Posterior cingulate gyrus (tissue), 11 donors: Measurements from ENCODE around the gene ZBTB25.
A peak's percentile ranks its signal among the peaks of the same experiment; 100 is the strongest.
"Not testable (repeated sequence)": the region's sequence is repeated elsewhere in the genome, so short reads cannot be mapped to it uniquely, and the experiment has no call there.

Experiments used
- DNase-seq, 10 donors: peaks; one replicate each; pipeline versions ENCODE4 v3.0.0 to v3.0.0-alpha.2; 2020 to 2021; ENCODE audit warnings: mixed read lengths in 3 of 10
- intact Hi-C: fragments of 100-400 bp; cut with DNase I; formaldehyde crosslinking; loops from one replicate; pipeline ENCODE4 v1.15.1; 2023

The ZBTB25 gene

DNA sequence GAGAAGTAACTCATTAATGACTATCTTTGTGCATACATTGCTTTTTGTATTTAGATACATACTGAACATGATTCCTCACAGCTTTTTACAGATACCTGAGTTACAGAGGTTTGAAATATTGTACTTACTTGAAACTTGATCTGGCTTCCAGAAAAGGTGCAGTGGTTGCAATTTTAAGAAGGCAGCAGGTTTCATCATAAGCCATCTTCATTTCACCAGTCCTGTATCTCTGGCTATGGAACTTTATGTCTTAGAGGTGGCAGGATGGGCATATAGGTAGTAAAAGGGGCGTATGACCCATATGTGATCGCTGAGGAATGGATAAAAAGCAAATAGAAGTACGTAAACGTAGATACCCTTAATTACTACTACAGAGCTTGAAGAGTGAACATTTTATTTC lies 14.6 kb upstream of the ZBTB25 start:
- DNase-seq = no peak
- intact Hi-C loops = no loop called here

DNA sequence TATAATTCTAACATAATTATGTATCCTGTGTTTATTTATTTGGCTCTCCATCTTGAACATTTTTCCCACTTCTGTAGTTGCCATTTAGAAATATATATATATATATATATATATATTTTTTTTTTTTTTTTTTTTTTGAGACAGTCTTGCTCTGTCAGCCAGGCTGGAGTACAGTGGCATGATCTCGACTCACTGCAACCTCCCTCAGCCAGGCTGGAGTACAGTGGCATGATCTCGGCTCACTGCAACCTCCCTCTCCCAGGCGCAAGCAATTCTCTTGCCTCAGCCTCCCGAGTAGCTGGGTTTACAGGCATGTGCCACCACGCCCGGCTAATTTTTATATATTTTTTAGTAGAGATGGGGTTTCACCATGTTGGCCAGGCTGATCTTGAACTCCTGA lies 14.0 kb upstream of the ZBTB25 start:
- intact Hi-C loops, DNase-seq: not testable (repeated sequence)

GRCh38 chr14:64516969-64517368 lies 13.3 kb upstream of the ZBTB25 start:
- intact Hi-C loops = no loop called here
- DNase-seq = no peak

DNA sequence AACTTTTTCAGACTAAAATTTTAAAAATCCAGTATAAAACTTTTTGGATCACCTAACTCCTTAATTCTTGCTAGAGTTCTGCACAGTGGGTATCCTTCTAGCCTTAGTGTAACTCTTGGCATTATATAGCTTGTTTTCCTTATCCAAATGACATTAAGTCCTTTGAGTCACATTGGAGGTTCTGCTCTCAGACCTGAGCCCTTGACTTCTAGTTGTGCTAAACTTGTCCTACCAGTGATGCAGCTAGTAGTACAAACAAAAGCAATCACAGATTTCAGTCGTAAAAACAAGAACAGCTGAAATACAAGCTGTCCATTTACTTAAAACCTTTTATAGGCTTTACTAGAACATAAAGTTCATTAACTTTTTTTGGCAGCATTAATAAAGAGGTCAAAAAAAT lies 11.4 kb upstream of the ZBTB25 start:
- intact Hi-C loops = no loop called here
- DNase-seq = no peak

- intact Hi-C loops = no loop called here
- DNase-seq = no peak
Observed at GRCh38 chr14:64513271-64513670, 9.6 kb upstream of the ZBTB25 start.

GRCh38 chr14:64510825-64511671 lies 7.4 kb upstream of the ZBTB25 start:
- peak in 6 of 10 donors; percentile 17 to 87 (median 64) for DNase-seq
- intact Hi-C loops = loop anchor here (2.0 kb wide), 1 partner anchor 170 kb away; no protein-coding TSS in a partner anchor

DNA sequence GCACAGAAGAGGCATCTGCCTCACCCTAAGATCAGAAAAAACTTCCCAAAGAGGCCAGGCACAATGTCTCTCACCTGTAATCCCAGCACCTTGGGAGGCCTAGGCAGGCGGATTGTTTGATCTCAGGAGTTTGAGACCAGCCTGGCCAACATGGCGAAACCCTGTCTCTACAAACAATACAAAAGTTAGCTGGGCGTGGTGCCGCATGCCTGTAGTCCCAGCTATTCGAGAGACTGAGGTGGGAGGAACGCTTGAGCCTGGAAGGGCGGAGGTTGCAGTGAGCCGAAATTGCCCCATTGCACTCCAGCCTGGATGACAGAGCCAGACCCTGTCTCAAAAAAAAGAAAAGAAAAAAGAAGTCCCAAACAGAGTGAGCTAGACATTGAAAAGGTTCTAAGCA lies 5.4 kb upstream of the ZBTB25 start:
- intact Hi-C loops = loop anchor here (10.0 kb wide), 1 partner anchor 126 kb away; no protein-coding TSS in a partner anchor

GRCh38 chr14:64508215-64508776 lies 4.7 kb upstream of the ZBTB25 start:
- intact Hi-C loops = loop anchor here (10.0 kb wide), 1 partner anchor 127 kb away; no protein-coding TSS in a partner anchor
- DNase-seq = no peak

More for the DNA sequence above, 5.4 kb upstream of the ZBTB25 start:
- no peak for DNase-seq

DNA sequence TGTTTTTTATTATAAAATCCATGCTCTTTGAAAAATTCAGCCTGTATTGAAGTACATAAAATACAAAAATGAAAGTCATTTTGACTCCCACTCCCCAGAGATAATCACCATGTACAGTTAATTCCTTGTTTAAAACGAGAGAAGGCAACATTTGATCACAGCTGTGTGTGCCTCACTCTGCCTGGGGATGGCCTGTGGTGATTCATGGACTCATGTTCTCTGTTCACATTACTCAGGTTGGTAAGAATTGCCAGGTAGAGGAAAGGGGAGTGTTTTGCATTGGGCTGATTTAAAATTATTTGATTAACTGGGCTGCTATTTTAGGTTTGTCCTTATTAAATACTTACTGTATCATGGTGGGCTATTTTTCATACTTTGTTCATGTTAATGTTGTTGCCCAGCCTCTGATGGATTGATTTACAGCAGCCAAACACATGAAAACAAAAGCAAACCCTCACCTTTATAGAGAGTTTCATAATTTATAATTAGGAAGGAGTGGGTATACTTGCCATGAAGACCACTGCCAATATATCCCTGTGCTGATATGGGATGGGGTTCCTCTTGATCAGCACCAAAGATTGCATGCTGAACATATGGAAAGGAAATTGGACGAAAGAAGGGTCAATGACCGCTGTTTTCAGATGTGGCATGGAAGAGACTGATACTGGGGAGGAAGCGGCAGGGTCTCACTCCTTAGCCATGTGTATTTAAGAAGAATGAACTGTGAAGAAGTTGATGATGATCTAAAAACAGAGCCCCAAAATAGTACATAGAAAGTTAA lies 3.9 kb upstream of the ZBTB25 start:
- intact Hi-C loops = loop anchor here (10.0 kb wide), 1 partner anchor 127 kb away; no protein-coding TSS in a partner anchor
- DNase-seq = no peak

DNA sequence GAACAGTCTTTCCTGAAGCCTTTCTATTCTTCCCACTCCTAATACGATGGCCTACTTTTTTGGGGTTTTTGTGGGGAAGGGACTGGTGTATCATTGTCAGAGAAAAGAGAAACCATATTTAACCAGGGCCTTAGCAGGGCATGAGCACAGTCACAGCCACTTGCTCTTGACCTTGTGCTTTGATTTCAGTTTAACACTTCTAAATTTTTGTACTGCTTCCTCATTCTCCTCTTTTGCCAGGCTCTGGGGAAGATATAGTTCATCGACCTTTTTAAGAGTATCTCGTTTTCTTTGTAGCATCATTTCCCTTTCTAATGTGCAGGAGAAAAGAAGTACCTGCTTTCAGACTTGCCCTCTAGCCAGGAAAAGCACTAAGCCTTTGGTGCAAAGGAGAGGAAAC lies 3.1 kb upstream of the ZBTB25 start:
- DNase-seq = no peak
- intact Hi-C loops = loop anchor here (10.0 kb wide), 1 partner anchor 128 kb away; no protein-coding TSS in a partner anchor

DNA sequence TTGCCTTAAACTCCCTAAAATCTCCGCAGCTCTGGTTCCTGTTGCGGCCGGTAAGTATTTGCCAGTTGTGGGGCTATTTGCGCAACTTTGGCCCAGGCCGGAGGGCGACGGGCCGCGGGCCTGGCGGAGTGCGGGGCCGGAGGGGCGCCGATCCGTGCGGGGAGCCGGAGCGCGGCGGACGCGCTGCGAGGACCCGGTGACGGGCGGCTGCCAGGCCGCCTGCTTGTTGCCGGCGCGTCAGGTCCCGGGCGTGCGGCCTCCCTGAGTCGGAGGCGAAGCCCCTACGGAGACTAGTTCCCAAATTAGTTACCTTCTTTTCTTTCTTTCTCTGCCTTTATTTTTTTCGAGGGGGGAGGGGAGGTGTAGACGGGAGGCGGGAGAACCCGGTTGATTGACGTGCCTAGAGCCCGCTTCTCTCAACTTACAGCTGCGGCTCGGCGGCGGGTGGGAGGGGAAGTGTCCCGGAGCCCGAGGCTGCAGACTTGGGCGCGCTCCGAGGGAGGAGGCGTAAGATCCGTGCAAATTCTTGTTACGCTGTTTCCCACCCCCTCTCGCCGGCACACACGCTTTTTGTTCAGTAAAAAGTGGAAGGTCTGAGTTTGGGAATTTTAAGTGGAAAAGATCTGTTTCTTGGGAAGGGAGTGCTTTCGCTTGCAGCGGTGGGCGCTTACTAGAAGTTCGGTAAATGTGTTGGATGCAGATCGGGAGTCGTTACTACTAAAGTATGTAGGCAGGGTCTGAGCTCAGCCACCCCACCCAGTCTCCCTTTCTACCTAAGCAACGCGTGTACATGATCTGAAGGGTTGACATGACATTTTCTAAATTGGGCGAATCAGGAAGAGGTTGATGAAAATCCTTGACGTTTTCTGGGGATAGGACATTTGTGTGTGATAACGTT lies 1.5 kb upstream of the ZBTB25 start:
- intact Hi-C loops = loop anchor here (5.0 to 10.0 kb wide), 2 partner anchors 37 to 130 kb away; partner anchors contain the start of gene HSPA2
- peak; percentile 77 to 97 (median 84) for DNase-seq

- peak; percentile 62 to 97 (median 80) for DNase-seq
- intact Hi-C loops = loop anchor here (5.0 to 10.0 kb wide), 2 partner anchors 38 to 130 kb away; partner anchors contain the start of gene HSPA2
Observed at GRCh38 chr14:64504310-64504896, 765 bp upstream of the ZBTB25 start, which contains the start of gene ZBTB1. ZBTB1 (plus strand) TSS chr14:64504770; CDS start chr14:64521505, 16,735 bp downstream.

GRCh38 chr14:64502887-64503433 lies 678 bp downstream of the ZBTB25 start:
- DNase-seq = peak in 1 of 10 donors; percentile 33
- intact Hi-C loops = loop anchor here (5.0 to 10.0 kb wide), 2 partner anchors 39 to 132 kb away; partner anchors contain the start of gene HSPA2

GRCh38 chr14:64502456-64502855 lies 1.2 kb downstream of the ZBTB25 start:
- intact Hi-C loops = loop anchor here (5.0 to 10.0 kb wide), 2 partner anchors 40 to 132 kb away; partner anchors contain the start of gene HSPA2
- no peak for DNase-seq

DNA sequence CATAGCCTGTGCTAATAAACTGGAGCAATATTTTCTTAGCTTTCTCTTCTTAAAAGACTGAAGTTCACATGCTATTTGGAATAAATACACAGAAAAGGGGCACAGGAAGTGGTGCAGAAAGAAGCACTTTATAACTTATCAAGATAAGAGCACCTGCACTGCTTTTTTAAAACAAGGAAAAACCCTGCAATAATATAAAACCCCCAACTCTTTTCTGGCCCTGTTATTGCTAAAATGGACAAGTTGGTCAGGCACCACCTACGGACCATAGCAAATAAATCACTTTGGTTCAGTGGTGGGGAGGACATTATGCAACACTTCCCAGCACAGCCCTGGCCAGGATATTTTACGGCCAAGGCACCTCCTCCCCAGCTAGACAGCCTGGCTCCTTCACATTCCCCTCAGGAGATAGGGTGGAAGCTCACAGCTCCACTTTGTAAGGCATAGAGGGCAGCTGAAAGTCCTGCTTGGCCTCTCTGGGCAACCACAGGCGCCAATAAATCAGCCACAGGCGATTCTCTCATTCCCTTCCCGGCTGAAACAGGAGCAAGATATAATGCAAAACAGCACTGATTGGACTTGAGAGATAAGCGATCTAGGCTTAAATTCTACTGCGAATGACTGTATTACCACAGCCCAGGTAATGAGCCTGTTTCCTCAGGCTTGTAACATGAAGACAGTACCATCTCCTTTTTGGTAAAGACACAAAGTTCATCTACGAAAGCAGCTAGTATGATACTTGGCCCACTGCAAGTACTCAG lies 2.0 kb downstream of the ZBTB25 start:
- intact Hi-C loops = loop anchor here (5.0 to 10.0 kb wide), 2 partner anchors 41 to 133 kb away; partner anchors contain the start of gene HSPA2
- DNase-seq = peak in 3 of 10 donors; percentile 17 to 80 (median 17)

- no peak for DNase-seq
- intact Hi-C loops = loop anchor here (5.0 to 10.0 kb wide), 2 partner anchors 42 to 135 kb away; partner anchors contain the start of gene HSPA2
Observed at GRCh38 chr14:64500088-64500487, 3.5 kb downstream of the ZBTB25 start.

DNA sequence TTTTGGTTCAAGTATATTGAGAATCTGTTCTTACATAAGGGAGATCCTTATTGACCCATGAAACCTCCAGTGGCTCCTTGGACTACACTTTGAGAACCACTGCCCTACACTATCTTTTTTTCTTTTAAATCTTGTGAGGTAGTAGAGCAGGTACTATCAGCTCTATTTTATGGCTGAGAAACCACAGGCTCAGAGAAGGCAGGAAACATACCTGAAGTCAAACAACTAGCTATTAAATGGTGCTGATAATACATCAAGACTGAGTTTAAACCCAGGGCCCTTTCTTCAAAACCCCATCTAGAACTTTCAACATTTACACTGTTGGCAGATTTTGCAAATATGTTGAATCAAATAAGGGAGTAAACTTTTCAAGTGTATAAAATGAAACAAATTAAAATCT lies 6.9 kb downstream of the ZBTB25 start:
- no peak for DNase-seq
- intact Hi-C loops = no loop called here

GRCh38 chr14:64495252-64495651 lies 8.4 kb downstream of the ZBTB25 start:
- intact Hi-C loops = no loop called here
- no peak for DNase-seq
